Naive thymus-derived CD8-positive, alpha-beta T cell (primary cell): ENCODE measurements around the gene GLYR1. TPM values are rescaled to one million over a fixed set of nuclear protein-coding genes. Genes with fewer than 3 reads are reported as not detected.
A peak's percentile ranks its signal among the peaks of the same experiment; 100 is the strongest.

Experiments used
- ATAC-seq, 2 donors: fragments of 150-1000 bp; cut with Tn5 transposase in 1 of 2; sonication (Bioruptor Pico), chemical (Tn5 transposase) in 1 of 2; 1 replicate in 1 of 2; 2 replicates in 1 of 2; pipeline ENCODE4 v1.10.0; 2021; ENCODE audit warnings: mild to moderate bottlenecking in 2 of 2, moderate library complexity in 2 of 2
- POLR2A ChIA-PET: fragments of 350-600 bp; sonication (Branson Sonifier 250); formaldehyde crosslinking; loops from one replicate; lab custom pipeline; 2021; ENCODE audit warnings: antibody characterized with exemption; lab: Charles Lee
- DNase-seq, 10 donors: peaks; one replicate each; pipeline versions ENCODE4 v3.0.0 to v3.0.0-alpha.2; 2020 to 2022
- H3K27ac Mint-ChIP-seq, 10 donors: one replicate each; pipeline ENCODE4 v1.8.0; 2020 to 2022; ENCODE audit warnings: mild to moderate bottlenecking in 10 of 10, mixed read lengths in 10 of 10, moderate library complexity in 4 of 10, inconsistent platforms in 1 of 10
- H3K27me3 Mint-ChIP-seq, 5 donors: one replicate each; pipeline ENCODE4 v1.8.0; 2021 to 2022; ENCODE audit warnings: mixed read lengths in 5 of 5
- H3K36me3 Mint-ChIP-seq, 3 donors: one replicate each; pipeline ENCODE4 v1.8.0; 2020 to 2022; ENCODE audit warnings: mixed read lengths in 3 of 3, mild to moderate bottlenecking in 2 of 3, inconsistent platforms in 1 of 3
- H3K4me1 Mint-ChIP-seq, 4 donors: one replicate each; pipeline ENCODE4 v1.8.0; 2021 to 2022; ENCODE audit warnings: mixed read lengths in 4 of 4
- H3K4me3 Mint-ChIP-seq, 10 donors: one replicate each; pipeline ENCODE4 v1.8.0; 2020 to 2022; ENCODE audit warnings: mild to moderate bottlenecking in 10 of 10, mixed read lengths in 10 of 10, moderate library complexity in 6 of 10, inconsistent platforms in 1 of 10
- H3K9me3 Mint-ChIP-seq, 9 donors: one replicate each; pipeline ENCODE4 v1.8.0; 2020 to 2022; ENCODE audit warnings: mixed read lengths in 9 of 9, mild to moderate bottlenecking in 3 of 9, inconsistent platforms in 1 of 9, moderate library complexity in 1 of 9
- polyA plus RNA-seq, 3 donors: library from polyadenylated mRNA; unstranded; fragments of 300-500 nt; fragmentation: Illumina TruSeq; gene quantifications; one replicate each; pipeline ENCODE4 v1.2.3, GENCODE V29; 2021
- total RNA-seq, 8 experiments: library from RNA in 2 of 8; stranded (reverse) in 2 of 8; gene quantifications; one replicate each; pipeline ENCODE4 v1.2.3 and lab custom pipeline; 2021 to 2026

GLYR1 gene
- total and polyA plus RNA-seq, 5 experiments from 2014 or later = 29.7 to 112 (median 39.6) TPM

GRCh38 chr16:4874666-4875065, 27.6 kb upstream of the GLYR1 start:
- Mint-ChIP-seq H3K9me3 (no peaks in the 10 kb centered on the region), H3K36me3 (peaks cover 5 to 88% (median 30%) of the 10 kb centered on the region in 3 donors), H3K27me3 (no peaks in the 10 kb centered on the region), H3K4me1 (peaks cover 0 to 7% (median 1%) of the 10 kb centered on the region in 4 donors), H3K4me3 (no peak overlapping the region), H3K27ac (peak overlapping the region in 3 of 10 donors; percentile 16 to 90 (median 60))
- DNase-seq = no peak
- ATAC-seq = no peak
- POLR2A ChIA-PET = no interaction called here

- H3K4me3 Mint-ChIP-seq = no peak overlapping the region
- H3K36me3 Mint-ChIP-seq = peaks cover 5 to 88% (median 30%) of the 10 kb centered on the region in 3 donors
- DNase-seq (peak in 1 of 10 donors; percentile 7), ATAC-seq (no peak)
- POLR2A ChIA-PET = interaction anchor here (0.8 kb wide), 1 partner anchor 125 kb away, joined by 3 read pairs; no protein-coding TSS in a partner anchor
- peaks cover 0 to 7% (median 5%) of the 10 kb centered on the region in 4 donors for H3K4me1 Mint-ChIP-seq
- no peaks in the 10 kb centered on the region for H3K27me3 Mint-ChIP-seq
- no peak overlapping the region for H3K27ac Mint-ChIP-seq
- H3K9me3 Mint-ChIP-seq = no peaks in the 10 kb centered on the region
Observed at GRCh38 chr16:4873091-4873490, 26.0 kb upstream of the GLYR1 start.

- Mint-ChIP-seq H3K9me3 (no peaks in the 10 kb centered on the region), H3K27me3 (no peaks in the 10 kb centered on the region), H3K4me1 (peaks cover 4 to 22% (median 11%) of the 10 kb centered on the region in 4 donors), H3K36me3 (peaks cover 5 to 92% (median 28%) of the 10 kb centered on the region in 3 donors), H3K4me3 (no peak overlapping the region), H3K27ac (peak overlapping the region in 1 of 10 donors; percentile 61)
- POLR2A ChIA-PET = interaction anchor here (0.7 to 1.2 kb wide), 2 partner anchors 9 to 31 kb away, joined by 4 read pairs; no protein-coding TSS in a partner anchor
- DNase-seq (peak in 1 of 10 donors; percentile 36), ATAC-seq (no peak)
Observed at GRCh38 chr16:4871071-4871470, 24.0 kb upstream of the GLYR1 start.

DNA sequence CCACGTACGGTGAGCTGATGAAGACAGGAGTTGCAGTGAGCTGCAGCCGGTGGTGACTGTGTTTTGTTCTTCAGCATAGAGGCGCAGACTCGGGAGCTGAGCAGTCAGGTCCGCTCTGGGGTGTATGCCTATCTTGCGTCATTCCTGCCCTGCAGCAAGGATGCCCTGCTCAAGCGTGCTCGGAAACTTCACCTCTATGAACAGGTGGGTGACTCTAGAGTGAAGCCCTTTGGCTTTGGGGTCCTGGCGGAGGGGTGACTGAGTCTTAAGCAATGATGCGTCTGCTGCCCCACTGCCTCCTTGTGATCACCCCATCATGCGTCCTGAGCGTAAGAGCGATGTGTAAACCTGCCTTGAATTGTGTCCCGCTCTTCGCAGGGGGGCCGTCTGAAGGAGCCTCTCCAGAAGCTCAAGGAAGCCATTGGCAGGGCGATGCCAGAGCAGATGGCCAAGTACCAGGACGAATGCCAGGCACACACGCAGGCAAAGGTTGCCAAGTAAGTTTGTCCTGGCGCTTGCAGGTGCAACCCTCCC, 23.1 kb upstream of the GLYR1 start:
- Mint-ChIP-seq H3K27ac (peak overlapping the region in 2 of 10 donors; percentile 12 to 61), H3K4me1 (peaks cover 4 to 22% (median 13%) of the 10 kb centered on the region in 4 donors), H3K36me3 (peaks cover 5 to 85% (median 23%) of the 10 kb centered on the region in 3 donors), H3K4me3 (no peak overlapping the region), H3K9me3 (no peaks in the 10 kb centered on the region), H3K27me3 (no peaks in the 10 kb centered on the region)
- DNase-seq (peak in 1 of 10 donors; percentile 53), ATAC-seq (no peak)
- POLR2A ChIA-PET = no interaction called here

DNA sequence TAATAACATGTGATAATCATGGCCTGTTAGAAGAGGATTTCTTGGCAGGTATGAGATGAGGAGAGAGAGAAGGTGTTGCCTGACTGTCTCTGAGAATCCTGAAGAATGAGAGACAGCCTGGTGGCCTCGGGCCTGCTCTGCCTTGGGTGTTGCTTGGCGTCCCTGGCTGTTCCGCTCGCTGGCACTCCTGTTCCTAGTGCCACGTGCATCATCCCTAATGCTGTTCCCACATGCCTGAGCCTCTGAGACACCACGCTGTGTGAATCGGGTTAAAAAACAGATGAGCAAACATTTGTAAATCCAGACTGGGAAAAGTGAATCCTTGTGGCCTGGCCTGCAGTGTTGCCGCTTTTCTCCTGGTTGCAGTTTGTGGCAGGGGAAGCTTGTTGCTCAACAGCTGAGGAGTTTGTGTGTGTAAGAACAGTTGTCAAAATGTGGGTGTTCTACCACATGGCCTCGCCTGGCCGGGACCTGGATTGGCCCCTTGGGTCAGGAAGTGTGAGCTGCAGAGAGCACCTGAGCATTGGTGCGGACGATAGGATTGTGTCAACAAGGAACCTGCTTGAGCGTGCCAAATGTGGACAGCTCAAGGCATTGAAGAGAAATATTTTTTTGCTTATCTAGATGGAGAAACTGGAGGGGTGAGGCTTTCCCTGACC, 22.2 kb upstream of the GLYR1 start:
- ATAC-seq (no peak), DNase-seq (no peak)
- peak overlapping the region in 2 of 10 donors; percentile 35 to 83 for H3K27ac Mint-ChIP-seq
- H3K4me3 Mint-ChIP-seq = no peak overlapping the region
- H3K4me1 Mint-ChIP-seq = peaks cover 5 to 26% (median 14%) of the 10 kb centered on the region in 4 donors
- H3K36me3 Mint-ChIP-seq = peaks cover 5 to 84% (median 22%) of the 10 kb centered on the region in 3 donors
- POLR2A ChIA-PET = no interaction called here
- H3K9me3 Mint-ChIP-seq = no peaks in the 10 kb centered on the region
- no peaks in the 10 kb centered on the region for H3K27me3 Mint-ChIP-seq

DNA sequence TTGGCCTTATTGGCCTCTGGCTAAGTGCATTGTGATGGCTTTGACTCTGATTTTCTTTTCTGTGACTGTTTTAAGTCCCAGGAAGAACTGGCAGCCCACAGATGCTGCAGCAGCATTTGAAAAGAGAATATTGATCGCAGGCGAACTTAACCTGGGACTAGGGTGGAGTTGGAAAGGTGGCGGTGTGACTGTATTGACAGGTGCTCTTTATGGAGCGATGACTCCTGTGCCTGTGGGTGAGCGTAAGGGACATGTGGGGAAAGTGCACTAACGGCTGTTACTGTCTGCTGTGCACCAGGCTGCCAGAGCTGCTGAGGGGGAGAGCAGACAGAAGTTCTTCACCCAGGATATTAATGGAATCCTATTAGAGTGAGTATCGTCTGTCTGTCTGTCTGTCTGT, 21.4 kb upstream of the GLYR1 start:
- POLR2A ChIA-PET = no interaction called here
- peak in 1 of 10 donors; percentile 13 for DNase-seq
- ATAC-seq = no peak
- Mint-ChIP-seq H3K27ac (peak overlapping the region in 4 of 10 donors; percentile 1 to 63 (median 9)), H3K4me3 (no peak overlapping the region), H3K9me3 (no peaks in the 10 kb centered on the region), H3K27me3 (no peaks in the 10 kb centered on the region), H3K36me3 (peaks cover 5 to 84% (median 20%) of the 10 kb centered on the region in 3 donors), H3K4me1 (peaks cover 10 to 30% (median 18%) of the 10 kb centered on the region in 4 donors)

- H3K36me3 Mint-ChIP-seq = peaks cover 2 to 84% (median 18%) of the 10 kb centered on the region in 3 donors
- H3K27me3 Mint-ChIP-seq = no peaks in the 10 kb centered on the region
- POLR2A ChIA-PET = no interaction called here
- H3K4me1 Mint-ChIP-seq = peaks cover 10 to 34% (median 20%) of the 10 kb centered on the region in 4 donors
- H3K4me3 Mint-ChIP-seq = no peak overlapping the region
- H3K9me3 Mint-ChIP-seq = no peaks in the 10 kb centered on the region
- no peak for DNase-seq
- no peak for ATAC-seq
- H3K27ac Mint-ChIP-seq = peak overlapping the region in 2 of 10 donors; percentile 63 to 87
Observed at GRCh38 chr16:4868026-4868425, 20.9 kb upstream of the GLYR1 start.

DNA sequence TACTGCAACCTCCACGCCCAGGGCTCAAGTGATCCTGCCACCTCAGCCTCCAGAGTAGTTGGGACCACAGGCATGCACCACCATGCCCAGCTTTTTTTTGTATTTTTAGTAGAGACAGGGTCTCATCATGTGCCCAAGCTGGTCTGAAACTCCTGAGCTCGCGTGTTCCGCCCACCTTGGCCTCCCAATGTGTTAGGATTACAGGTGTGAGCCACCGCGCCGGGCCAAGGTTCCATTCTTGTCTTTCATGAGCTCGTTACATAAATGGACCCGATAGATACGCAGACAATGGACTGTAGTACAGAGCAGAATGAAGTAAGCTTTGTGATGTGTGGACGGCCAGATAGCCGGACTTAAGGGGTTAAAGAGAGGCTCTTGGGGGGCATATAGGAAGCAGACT, 19.5 kb upstream of the GLYR1 start:
- H3K4me3 Mint-ChIP-seq = no peak overlapping the region
- no peaks in the 10 kb centered on the region for H3K9me3 Mint-ChIP-seq
- H3K27ac Mint-ChIP-seq = peak overlapping the region in 3 of 10 donors; percentile 61 to 87 (median 75)
- POLR2A ChIA-PET = no interaction called here
- H3K36me3 Mint-ChIP-seq = peaks cover 0 to 84% (median 12%) of the 10 kb centered on the region in 3 donors
- no peak for ATAC-seq
- no peaks in the 10 kb centered on the region for H3K27me3 Mint-ChIP-seq
- no peak for DNase-seq
- peaks cover 10 to 34% (median 25%) of the 10 kb centered on the region in 4 donors for H3K4me1 Mint-ChIP-seq

GRCh38 chr16:4865231-4865860, 18.3 kb upstream of the GLYR1 start:
- no peaks in the 10 kb centered on the region for H3K9me3 Mint-ChIP-seq
- H3K4me3 Mint-ChIP-seq = no peak overlapping the region
- no peaks in the 10 kb centered on the region for H3K27me3 Mint-ChIP-seq
- H3K27ac Mint-ChIP-seq = peak overlapping the region in 2 of 10 donors; percentile 53 to 76
- H3K4me1 Mint-ChIP-seq = peaks cover 10 to 34% (median 26%) of the 10 kb centered on the region in 4 donors
- DNase-seq (no peak), ATAC-seq (no peak)
- H3K36me3 Mint-ChIP-seq = peaks cover 0 to 84% (median 5%) of the 10 kb centered on the region in 3 donors
- POLR2A ChIA-PET = no interaction called here

DNA sequence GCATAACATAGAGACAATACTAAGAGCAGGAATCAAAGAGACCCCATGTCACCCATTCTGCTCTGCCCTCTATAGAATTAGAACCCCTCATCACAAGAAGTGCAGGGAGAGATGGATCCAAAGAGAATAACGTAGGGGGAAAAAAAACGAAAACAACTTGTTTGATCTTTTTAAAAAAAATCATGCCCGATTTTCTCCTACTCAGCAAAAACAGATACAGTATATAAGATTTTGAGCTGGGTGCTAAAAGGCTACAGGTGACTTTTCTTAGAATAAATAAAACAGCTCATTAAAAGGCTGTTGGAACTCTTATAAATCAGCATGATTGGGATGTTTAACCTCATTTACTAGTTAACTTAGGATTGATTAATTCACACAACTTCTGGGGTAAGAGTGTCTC, 17.6 kb upstream of the GLYR1 start:
- peaks cover 0 to 82% (median 3%) of the 10 kb centered on the region in 3 donors for H3K36me3 Mint-ChIP-seq
- POLR2A ChIA-PET = no interaction called here
- H3K27ac Mint-ChIP-seq = peak overlapping the region in 5 of 10 donors; percentile 1 to 66 (median 38)
- H3K4me3 Mint-ChIP-seq = no peak overlapping the region
- H3K27me3 Mint-ChIP-seq = no peaks in the 10 kb centered on the region
- H3K4me1 Mint-ChIP-seq = peaks cover 10 to 34% (median 26%) of the 10 kb centered on the region in 4 donors
- no peaks in the 10 kb centered on the region for H3K9me3 Mint-ChIP-seq
- ATAC-seq = no peak
- DNase-seq = no peak

DNA sequence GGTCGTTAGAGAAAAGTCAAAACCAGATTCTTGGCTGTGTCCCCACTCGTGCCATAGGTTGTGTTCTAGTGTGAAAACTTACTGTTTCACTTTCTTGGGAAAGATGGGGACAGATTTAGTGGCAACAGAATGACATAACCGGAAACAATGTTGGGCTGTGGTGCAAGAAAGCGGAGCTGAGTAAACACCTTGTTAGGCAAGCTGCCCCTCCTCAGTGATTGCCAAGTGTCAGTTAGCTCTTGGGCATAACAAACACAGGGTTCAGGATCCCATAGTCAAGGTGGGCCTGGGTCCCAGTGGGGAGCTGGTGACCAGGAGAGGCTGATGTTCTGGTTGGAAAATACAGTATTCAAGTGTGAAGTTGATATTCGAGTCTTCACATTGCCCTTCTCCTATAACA, 15.6 kb upstream of the GLYR1 start:
- Mint-ChIP-seq H3K9me3 (no peaks in the 10 kb centered on the region), H3K4me3 (no peak overlapping the region), H3K36me3 (peaks cover 0 to 83% (median 21%) of the 10 kb centered on the region in 3 donors), H3K27ac (peak overlapping the region in 3 of 10 donors; percentile 19 to 70 (median 57)), H3K4me1 (peaks cover 10 to 34% (median 21%) of the 10 kb centered on the region in 4 donors), H3K27me3 (no peaks in the 10 kb centered on the region)
- ATAC-seq (no peak), DNase-seq (no peak)
- POLR2A ChIA-PET = interaction anchor here (1.2 kb wide), 1 partner anchor 29 kb away, joined by 3 read pairs; no protein-coding TSS in a partner anchor

GRCh38 chr16:4860727-4861342, 13.7 kb upstream of the GLYR1 start:
- DNase-seq (no peak), ATAC-seq (no peak)
- Mint-ChIP-seq H3K27me3 (no peaks in the 10 kb centered on the region), H3K9me3 (no peaks in the 10 kb centered on the region), H3K36me3 (peaks cover 0 to 86% (median 21%) of the 10 kb centered on the region in 3 donors), H3K4me3 (no peak overlapping the region), H3K27ac (peak overlapping the region in 2 of 10 donors; percentile 7 to 17), H3K4me1 (peaks cover 3 to 28% (median 14%) of the 10 kb centered on the region in 4 donors)
- POLR2A ChIA-PET = no interaction called here
